A549 (cell line): ENCODE data around the gene VOPP1.

Experiments
- POLR2AphosphoS2 ChIP-seq: conservative IDR thresholded peaks from 2 replicates; pipeline ENCODE4 v1.6.1; 2012; ENCODE audit warnings: low read length, improper control_type of control experiment, inconsistent platforms
- TF ChIP-seq, protein P1 (sequence below): fragments of >200 bp; sonication (Bioruptor Twin); formaldehyde crosslinking; IDR thresholded peaks from 3 replicates; pipeline ENCODE4 v1.5.1; 2016

DNA sequence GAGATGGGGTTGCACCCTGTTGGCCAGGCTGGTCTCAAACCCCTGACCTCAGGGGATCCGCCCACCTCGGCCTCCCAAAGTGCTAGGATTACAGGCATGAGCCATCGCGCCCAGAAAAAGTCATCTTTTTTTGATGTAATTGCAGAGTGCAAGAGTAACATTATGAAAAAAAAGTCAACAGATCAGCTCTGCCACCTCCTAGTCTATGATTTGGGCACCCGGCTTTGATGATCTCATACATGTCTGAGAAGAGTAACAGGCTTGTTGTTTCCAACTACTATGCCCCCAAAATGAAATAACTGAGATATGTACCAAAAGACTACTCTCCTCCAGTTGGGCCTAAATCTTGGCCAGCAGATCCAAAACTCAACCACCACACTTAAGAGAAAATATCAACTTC is 40.8 kb downstream of the VOPP1 start:
- TF ChIP-seq, protein P1, sequence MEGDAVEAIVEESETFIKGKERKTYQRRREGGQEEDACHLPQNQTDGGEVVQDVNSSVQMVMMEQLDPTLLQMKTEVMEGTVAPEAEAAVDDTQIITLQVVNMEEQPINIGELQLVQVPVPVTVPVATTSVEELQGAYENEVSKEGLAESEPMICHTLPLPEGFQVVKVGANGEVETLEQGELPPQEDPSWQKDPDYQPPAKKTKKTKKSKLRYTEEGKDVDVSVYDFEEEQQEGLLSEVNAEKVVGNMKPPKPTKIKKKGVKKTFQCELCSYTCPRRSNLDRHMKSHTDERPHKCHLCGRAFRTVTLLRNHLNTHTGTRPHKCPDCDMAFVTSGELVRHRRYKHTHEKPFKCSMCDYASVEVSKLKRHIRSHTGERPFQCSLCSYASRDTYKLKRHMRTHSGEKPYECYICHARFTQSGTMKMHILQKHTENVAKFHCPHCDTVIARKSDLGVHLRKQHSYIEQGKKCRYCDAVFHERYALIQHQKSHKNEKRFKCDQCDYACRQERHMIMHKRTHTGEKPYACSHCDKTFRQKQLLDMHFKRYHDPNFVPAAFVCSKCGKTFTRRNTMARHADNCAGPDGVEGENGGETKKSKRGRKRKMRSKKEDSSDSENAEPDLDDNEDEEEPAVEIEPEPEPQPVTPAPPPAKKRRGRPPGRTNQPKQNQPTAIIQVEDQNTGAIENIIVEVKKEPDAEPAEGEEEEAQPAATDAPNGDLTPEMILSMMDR = no peak
- TF ChIP-seq POLR2AphosphoS2 = no peak
